CD4-positive, CD25-positive, alpha-beta regulatory T cell (primary cell): Measurements from ENCODE around the gene SLC9A9. TPM values are rescaled to one million over a fixed set of nuclear protein-coding genes. Genes with fewer than 3 reads are reported as not detected.
A peak's percentile ranks its signal among the peaks of the same experiment; 100 is the strongest.

Source experiments
- ATAC-seq, 2 donors: fragments of 150-1000 bp; cut with Tn5 transposase; one replicate each; pipeline ENCODE4 v1.10.0; 2021; ENCODE audit warnings: low read depth in 2 of 2, moderate number of reproducible peaks in 2 of 2, moderate library complexity in 1 of 2
- DNase-seq, 3 donors: peaks; one replicate each; pipeline versions ENCODE4 v3.0.0 to v3.0.0-alpha.2; 2012 to 2022; ENCODE audit warnings: mixed read lengths in 1 of 3
- H3K27ac ChIP-seq: one replicate; pipeline ENCODE4 v1.7.0; 2013; ENCODE audit warnings: mild to moderate bottlenecking, low read length; ENCODE audit not compliant: insufficient read depth, poor library complexity, severe bottlenecking
- H3K27me3 ChIP-seq: one replicate; pipeline ENCODE4 v1.7.0; 2013; ENCODE audit warnings: low read length; ENCODE audit not compliant: control insufficient read depth, insufficient read depth
- H3K36me3 ChIP-seq: one replicate; pipeline ENCODE4 v1.7.0; 2013; ENCODE audit warnings: mild to moderate bottlenecking, low read length, moderate library complexity; ENCODE audit not compliant: control insufficient read depth, insufficient read depth
- H3K4me1 ChIP-seq: 2 replicates; pipeline ENCODE4 v1.7.0; 2013; ENCODE audit warnings: mild to moderate bottlenecking, low read length; ENCODE audit not compliant: insufficient read depth, control insufficient read depth, poor library complexity, severe bottlenecking
- H3K4me3 ChIP-seq: one replicate; pipeline ENCODE4 v1.7.0; 2013; ENCODE audit warnings: low read depth, mild to moderate bottlenecking, low read length, moderate library complexity
- H3K9me3 ChIP-seq, 2 experiments: 1 replicate in 1 of 2; 2 replicates in 1 of 2; pipeline ENCODE4 v1.7.0; 2013; ENCODE audit warnings: low read length in 2 of 2, mild to moderate bottlenecking in 1 of 2, moderate library complexity in 1 of 2; ENCODE audit not compliant: control insufficient read depth in 2 of 2
- H3K27ac Mint-ChIP-seq, 3 donors: one replicate each; pipeline ENCODE4 v1.8.0; 2020 to 2022; ENCODE audit warnings: mild to moderate bottlenecking in 3 of 3, mixed read lengths in 3 of 3, moderate library complexity in 2 of 3
- H3K27me3 Mint-ChIP-seq: one replicate; pipeline ENCODE4 v1.8.0; 2022; ENCODE audit warnings: mild to moderate bottlenecking, mixed read lengths
- H3K36me3 Mint-ChIP-seq: one replicate; pipeline ENCODE4 v1.8.0; 2020; ENCODE audit warnings: mixed read lengths
- H3K4me1 Mint-ChIP-seq, 4 donors: one replicate each; pipeline ENCODE4 v1.8.0; 2020 to 2022; ENCODE audit warnings: mixed read lengths in 4 of 4, mild to moderate bottlenecking in 1 of 4
- H3K4me3 Mint-ChIP-seq, 4 donors: one replicate each; pipeline ENCODE4 v1.8.0; 2020 to 2022; ENCODE audit warnings: mild to moderate bottlenecking in 4 of 4, mixed read lengths in 4 of 4, moderate library complexity in 3 of 4
- H3K9me3 Mint-ChIP-seq, 7 donors: one replicate each; pipeline ENCODE4 v1.8.0; 2020 to 2022; ENCODE audit warnings: mixed read lengths in 7 of 7, mild to moderate bottlenecking in 3 of 7, moderate library complexity in 2 of 7
- polyA plus RNA-seq, 4 donors: library from polyadenylated mRNA; unstranded; fragments of 300-500 nt; fragmentation: Illumina TruSeq; gene quantifications; one replicate each; pipeline ENCODE4 v1.2.3, GENCODE V29; 2021
- total RNA-seq: library from RNA; stranded (reverse); gene quantifications from one replicate; pipeline ENCODE4 v1.2.3, GENCODE V29; 2022

Gene SLC9A9
- total and polyA plus RNA-seq, 5 donors from 2014 or later: 31.7 to 49.3 (median 46.4) TPM

DNA sequence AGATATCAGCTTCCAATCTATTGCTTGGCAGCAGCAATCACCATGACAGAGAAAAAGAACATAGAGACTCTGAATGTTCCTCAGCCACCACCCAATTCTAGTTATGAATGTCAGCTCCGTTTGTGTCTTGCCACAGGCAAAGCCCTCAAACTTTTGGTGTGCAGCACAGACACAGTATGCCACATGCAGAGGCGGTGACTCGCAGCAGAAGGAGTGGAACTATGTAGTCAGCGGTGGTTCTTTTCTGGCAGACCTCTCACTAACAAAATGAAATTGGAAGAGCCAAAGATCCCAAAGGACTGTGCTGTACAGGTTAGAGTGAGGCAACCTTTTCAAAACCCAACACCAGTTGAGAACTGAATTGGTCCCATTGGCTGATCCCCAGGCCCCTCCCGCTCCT, 220.9 kb downstream of the SLC9A9 start:
- Mint-ChIP-seq H3K36me3 (peaks cover 5% of the 10 kb centered on the region), H3K9me3 (peaks cover 0 to 7% (median 0%) of the 10 kb centered on the region in 7 donors), H3K4me1 (no peaks in the 10 kb centered on the region), H3K4me3 (no peak overlapping the region), H3K27ac (peak overlapping the region in 1 of 3 donors; percentile 32), H3K27me3 (no peaks in the 10 kb centered on the region)
- Histone ChIP-seq H3K27me3 (no peaks in the 10 kb centered on the region), H3K36me3 (no peaks in the 10 kb centered on the region), H3K9me3 (no peaks in the 10 kb centered on the region), H3K27ac (no peak overlapping the region), H3K4me3 (no peak overlapping the region), H3K4me1 (no peaks in the 10 kb centered on the region)
- DNase-seq: no peak
- ATAC-seq: no peak

DNA sequence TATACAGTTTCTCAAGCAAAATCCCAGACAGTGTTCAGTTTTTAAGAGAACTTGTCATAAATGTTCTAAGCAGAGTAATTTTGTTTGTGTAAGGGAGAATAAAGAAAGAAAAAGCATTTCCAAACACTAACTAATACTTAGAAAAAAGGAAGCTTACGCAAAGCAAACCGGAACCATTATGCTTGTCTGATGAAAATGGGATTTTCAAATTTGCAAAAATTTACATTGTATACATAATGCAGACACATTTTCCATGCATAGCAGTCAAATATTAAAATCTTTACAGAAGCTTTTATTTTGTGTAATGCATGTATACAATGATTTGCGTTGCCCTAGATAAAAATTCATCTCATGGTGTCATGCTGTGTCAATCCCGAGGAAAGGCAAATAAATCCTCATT, 229.0 kb downstream of the SLC9A9 start:
- Mint-ChIP-seq H3K4me3 (no peak overlapping the region), H3K4me1 (peaks cover 0 to 9% (median 5%) of the 10 kb centered on the region in 4 donors), H3K9me3 (peaks cover 0 to 15% (median 0%) of the 10 kb centered on the region in 7 donors), H3K27me3 (no peaks in the 10 kb centered on the region), H3K27ac (no peak overlapping the region), H3K36me3 (peaks cover 42% of the 10 kb centered on the region)
- DNase-seq (no peak), ATAC-seq (no peak)
- Histone ChIP-seq H3K9me3 (no peaks in the 10 kb centered on the region), H3K27ac (no peak overlapping the region), H3K27me3 (no peaks in the 10 kb centered on the region), H3K4me1 (no peaks in the 10 kb centered on the region), H3K4me3 (no peak overlapping the region), H3K36me3 (peaks cover 4% of the 10 kb centered on the region)

DNA sequence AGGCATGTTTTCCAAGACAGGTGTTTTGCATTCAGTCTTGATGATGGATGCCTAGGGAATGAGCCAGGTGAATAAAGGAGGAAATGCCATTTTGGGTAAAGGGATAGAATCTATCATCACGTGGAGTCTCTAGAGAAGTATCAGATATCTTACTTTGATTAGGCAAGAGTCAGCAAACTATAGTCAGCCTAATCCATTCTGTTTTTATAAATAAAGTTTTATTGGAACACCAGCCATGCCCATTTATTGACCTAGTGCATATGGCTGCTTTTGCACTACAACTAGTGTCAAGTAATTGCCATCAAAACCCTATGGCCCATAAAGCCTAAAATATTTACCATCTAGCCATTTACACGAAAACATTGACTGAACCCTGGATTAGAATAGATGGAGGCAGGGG, 231.2 kb downstream of the SLC9A9 start:
- no peak for ATAC-seq
- DNase-seq: no peak
- H3K36me3 ChIP-seq: peaks cover 4% of the 10 kb centered on the region
- peaks cover 0 to 6% (median 0%) of the 10 kb centered on the region in 7 donors for H3K9me3 Mint-ChIP-seq
- H3K27me3 Mint-ChIP-seq: no peaks in the 10 kb centered on the region
- H3K4me1 ChIP-seq: no peaks in the 10 kb centered on the region
- H3K4me3 Mint-ChIP-seq: peak overlapping the region in 1 of 4 donors; percentile 17
- no peaks in the 10 kb centered on the region for H3K27me3 ChIP-seq
- peaks cover 37% of the 10 kb centered on the region for H3K36me3 Mint-ChIP-seq
- no peak overlapping the region for H3K27ac ChIP-seq
- H3K4me1 Mint-ChIP-seq: peaks cover 0 to 9% (median 5%) of the 10 kb centered on the region in 4 donors
- H3K27ac Mint-ChIP-seq: no peak overlapping the region
- no peaks in the 10 kb centered on the region for H3K9me3 ChIP-seq
- H3K4me3 ChIP-seq: no peak overlapping the region

DNA sequence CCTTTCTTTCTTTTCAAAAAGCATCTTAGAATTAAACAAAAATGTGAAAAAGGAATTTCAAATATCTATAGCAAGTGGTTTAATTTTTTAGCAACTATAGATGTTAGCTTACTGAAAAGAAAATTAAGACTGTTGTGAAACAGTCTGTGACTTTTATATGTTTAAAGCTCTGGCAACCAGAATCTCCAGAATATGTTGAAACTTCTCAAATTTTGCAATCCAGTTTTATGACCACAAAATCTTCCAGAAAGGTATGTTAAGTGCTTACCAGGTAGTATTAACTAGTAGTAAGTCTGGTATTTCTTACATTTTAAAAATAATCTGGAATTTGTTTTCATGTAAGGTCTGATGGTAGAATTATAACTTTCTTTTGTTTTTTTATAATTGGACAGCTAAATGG, 235.0 kb downstream of the SLC9A9 start:
- Mint-ChIP-seq H3K9me3 (peaks cover 0 to 2% (median 0%) of the 10 kb centered on the region in 7 donors), H3K4me3 (no peak overlapping the region), H3K4me1 (no peaks in the 10 kb centered on the region), H3K36me3 (peaks cover 20% of the 10 kb centered on the region), H3K27me3 (no peaks in the 10 kb centered on the region), H3K27ac (no peak overlapping the region)
- H3K4me1 ChIP-seq: no peaks in the 10 kb centered on the region
- DNase-seq (no peak), ATAC-seq (no peak)
- H3K27me3 ChIP-seq: no peaks in the 10 kb centered on the region
- H3K4me3 ChIP-seq: no peak overlapping the region
- H3K27ac ChIP-seq: no peak overlapping the region
- no peaks in the 10 kb centered on the region for H3K9me3 ChIP-seq
- H3K36me3 ChIP-seq: peaks cover 1% of the 10 kb centered on the region

DNA sequence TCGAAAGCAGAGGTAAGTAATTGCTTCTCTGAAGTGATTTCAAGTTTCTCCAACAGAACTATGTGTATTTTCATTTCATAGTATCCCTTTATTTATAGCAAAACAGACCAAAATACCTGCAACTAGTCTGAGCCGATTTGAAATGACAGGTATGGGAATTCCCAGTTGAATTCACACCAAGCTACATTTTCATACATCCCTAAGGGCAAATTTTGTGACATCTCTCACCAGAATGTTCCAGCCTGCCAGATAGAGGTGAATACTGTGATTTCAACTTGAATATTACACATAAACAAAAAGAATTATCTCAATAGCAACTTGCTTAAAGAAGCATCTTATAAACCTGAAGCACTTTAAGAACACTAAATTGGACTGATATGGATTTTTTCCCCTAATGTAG, 235.7 kb downstream of the SLC9A9 start:
- Mint-ChIP-seq H3K4me1 (no peaks in the 10 kb centered on the region), H3K36me3 (peaks cover 13% of the 10 kb centered on the region), H3K9me3 (no peaks in the 10 kb centered on the region), H3K4me3 (no peak overlapping the region), H3K27me3 (no peaks in the 10 kb centered on the region), H3K27ac (no peak overlapping the region)
- no peak overlapping the region for H3K4me3 ChIP-seq
- H3K36me3 ChIP-seq: no peaks in the 10 kb centered on the region
- H3K9me3 ChIP-seq: no peaks in the 10 kb centered on the region
- H3K4me1 ChIP-seq: no peaks in the 10 kb centered on the region
- no peak for DNase-seq
- no peak overlapping the region for H3K27ac ChIP-seq
- ATAC-seq: no peak
- H3K27me3 ChIP-seq: no peaks in the 10 kb centered on the region

DNA sequence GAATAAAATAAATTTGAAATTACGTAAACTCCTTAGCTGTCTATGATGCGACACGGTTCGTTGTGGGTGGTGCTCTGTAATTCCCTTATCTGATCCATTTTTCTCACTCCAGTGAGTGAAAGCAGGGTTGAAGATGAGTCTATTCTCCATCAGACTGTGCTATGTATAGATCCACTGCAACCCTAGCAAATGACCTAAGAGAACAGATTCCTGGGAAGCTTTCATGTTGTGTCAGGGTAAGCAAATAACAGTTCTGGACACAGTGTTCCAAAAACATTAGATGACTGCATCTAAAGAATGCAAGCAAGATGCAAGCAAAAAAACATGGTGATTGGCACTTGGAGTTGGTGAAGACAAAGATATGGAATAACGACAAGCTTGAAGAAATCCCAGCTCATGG, 239.3 kb downstream of the SLC9A9 start:
- Mint-ChIP-seq H3K36me3 (peaks cover 5% of the 10 kb centered on the region), H3K4me3 (no peak overlapping the region), H3K9me3 (no peaks in the 10 kb centered on the region), H3K27ac (no peak overlapping the region), H3K4me1 (no peaks in the 10 kb centered on the region), H3K27me3 (no peaks in the 10 kb centered on the region)
- Histone ChIP-seq H3K27ac (no peak overlapping the region), H3K36me3 (no peaks in the 10 kb centered on the region), H3K27me3 (no peaks in the 10 kb centered on the region), H3K4me3 (no peak overlapping the region), H3K4me1 (no peaks in the 10 kb centered on the region), H3K9me3 (no peaks in the 10 kb centered on the region)
- no peak for ATAC-seq
- no peak for DNase-seq

DNA sequence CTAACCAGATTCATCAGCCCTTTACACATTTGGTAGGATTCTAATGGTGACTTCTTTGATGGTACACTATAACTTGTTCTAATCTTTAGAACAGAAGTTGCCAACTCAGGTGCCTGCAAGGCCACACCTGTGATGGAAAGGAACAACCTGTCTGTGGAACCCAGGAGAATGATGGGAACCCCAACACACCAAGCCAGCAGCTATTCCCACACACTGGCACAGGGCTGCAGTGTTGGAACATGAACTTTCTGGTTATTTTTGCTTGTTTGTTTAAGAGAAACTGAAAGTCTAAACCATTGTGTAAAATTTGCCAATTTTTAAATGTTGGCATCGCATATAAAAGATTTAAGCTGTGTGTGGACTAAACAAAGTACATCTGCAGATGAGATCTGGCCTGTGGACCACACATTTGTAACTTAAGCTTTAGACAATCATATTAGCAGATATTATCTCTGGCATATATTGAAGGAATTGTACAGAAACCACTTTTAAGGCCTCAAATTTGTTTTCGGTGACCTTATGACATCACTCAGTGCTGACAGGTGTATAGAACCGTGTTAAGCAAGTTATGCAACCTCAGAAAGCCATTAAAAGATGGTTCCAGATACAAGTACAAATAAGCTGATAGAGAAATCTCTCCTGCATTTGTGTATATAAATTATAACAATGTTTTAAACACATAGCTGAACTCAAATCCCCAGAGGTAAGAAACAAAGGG, 242.9 kb downstream of the SLC9A9 start:
- Mint-ChIP-seq H3K36me3 (peaks cover 30% of the 10 kb centered on the region), H3K27me3 (no peaks in the 10 kb centered on the region), H3K4me1 (peaks cover 0 to 9% (median 0%) of the 10 kb centered on the region in 4 donors), H3K9me3 (peaks cover 0 to 5% (median 0%) of the 10 kb centered on the region in 7 donors), H3K4me3 (no peak overlapping the region), H3K27ac (no peak overlapping the region)
- Histone ChIP-seq H3K27me3 (no peaks in the 10 kb centered on the region), H3K27ac (no peak overlapping the region), H3K9me3 (no peaks in the 10 kb centered on the region), H3K4me3 (no peak overlapping the region), H3K4me1 (no peaks in the 10 kb centered on the region), H3K36me3 (no peaks in the 10 kb centered on the region)
- DNase-seq (no peak), ATAC-seq (no peak)
